ENCODE data around the gene PLK3.
"Not testable (repeated sequence)": the region's sequence is repeated elsewhere in the genome, so short reads cannot be mapped to it uniquely, and the experiment has no call there.

DNA sequence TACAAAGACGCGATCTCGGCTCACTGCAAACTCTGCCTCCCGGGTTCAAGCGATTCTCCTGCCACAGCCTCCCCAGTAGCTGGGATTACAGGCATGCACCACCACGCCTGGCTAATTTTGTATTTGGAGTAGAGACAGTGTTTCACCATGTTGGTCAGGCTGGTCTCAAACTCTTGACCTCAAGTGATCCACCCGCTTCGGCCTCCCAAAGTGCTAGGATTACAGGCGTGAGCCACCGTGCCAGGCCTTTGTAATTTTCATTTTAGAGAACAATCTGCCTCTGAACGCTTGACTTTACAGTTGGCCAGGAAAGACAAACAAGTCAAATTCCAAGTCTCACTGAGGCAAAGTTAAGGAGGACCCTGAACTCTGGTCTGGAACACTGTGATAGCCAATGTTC lies 38.1 kb downstream of the PLK3 start:
- TF ChIP-seq CTCF (optimal IDR thresholded peaks at IDR 0.05 in 1 of 3, IDR thresholded peaks at IDR 0.05 in 1 of 3, conservative IDR thresholded peaks at IDR 0.05 in 1 of 3; ENCODE audit: extremely low read depth in 1 of 3, insufficient read depth in 2 of 3, low read length in 3 of 3); EZH2 (IDR thresholded peaks at IDR 0.05; ENCODE audit: low read length): not testable (repeated sequence)
